ENCODE measurements around the gene SMG5. TPM values are rescaled to one million over a fixed set of nuclear protein-coding genes. Genes with fewer than 3 reads are reported as not detected.

SMG5 gene
- total RNA-seq, 2 experiments from 2014 or later = 51.6 to 56.1 TPM

DNA sequence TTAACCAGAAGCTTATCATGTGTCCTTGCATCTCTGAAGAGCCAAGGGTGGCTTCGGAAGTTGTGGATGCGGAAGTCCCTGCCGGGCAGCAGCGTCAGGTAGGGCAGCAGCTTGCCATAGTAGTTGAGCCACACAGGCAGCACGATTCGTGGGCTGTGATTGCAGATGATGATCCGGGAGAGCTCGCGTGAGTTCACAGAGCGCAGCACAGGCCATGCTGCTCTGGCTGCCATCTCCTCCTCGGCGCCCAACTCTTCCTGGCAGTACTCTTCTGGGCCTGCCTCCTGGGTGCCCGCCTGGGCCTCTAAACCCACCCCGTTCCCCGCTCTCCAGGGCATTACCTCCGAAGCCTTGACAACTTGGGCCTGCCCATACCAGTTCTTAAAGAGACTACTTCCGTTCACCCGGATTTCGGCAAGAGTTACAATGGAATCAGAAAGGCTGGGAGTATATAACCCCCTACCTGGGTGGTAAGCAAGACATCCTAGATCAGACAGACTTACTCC lies 16.3 kb upstream of the SMG5 start, which contains the start of gene VHLL:
Gene VHLL (minus strand): TSS at position 456 of the 506 bp plus-strand sequence. CDS start 118 bp downstream, at position 338.
- peaks cover 5% of the 10 kb centered on the region for H3K36me3 Mint-ChIP-seq (ENCODE audit: low read depth)
- intact Hi-C loops (cut with DNase I, micrococcal nuclease) = no loop called here
- no peak within 1 kb of the TSS for H3K27ac ChIP-seq (ENCODE audit: low read depth in 1 of 2, low read length in 2 of 2)
- H3K4me1 ChIP-seq (ENCODE audit: insufficient read depth, low read length) = peaks cover 19% of the 10 kb centered on the region
- TF ChIP-seq CTCF (IDR thresholded peaks at IDR 0.05) = no peak
- ChIA-PET POLR2A (interaction anchor here (0.6 kb wide), 1 partner anchor 202 kb away, joined by 3 read pairs; no protein-coding TSS in a partner anchor), CTCF (no interaction called here)
- peaks cover 2% of the 10 kb centered on the region for H3K36me3 ChIP-seq (ENCODE audit: insufficient read depth, low read length)
- H3K27ac Mint-ChIP-seq = no peak within 1 kb of the TSS
- ATAC-seq (ENCODE audit: poor library complexity) (no peak), DNase-seq (no peak)
- H3K27me3 Mint-ChIP-seq = no peaks in the 10 kb centered on the region
- H3K4me3 ChIP-seq (ENCODE audit: low read length) = no peak within 1 kb of the TSS
- H3K4me3 Mint-ChIP-seq = peak within 1 kb of the TSS; percentile 15
- peaks cover 17% of the 10 kb centered on the region for H3K4me1 Mint-ChIP-seq (ENCODE audit: low read depth)
- no peaks in the 10 kb centered on the region for H3K9me3 ChIP-seq (ENCODE audit: control insufficient read depth in 1 of 2, insufficient read depth in 1 of 2, low read length in 2 of 2)
- no peaks in the 10 kb centered on the region for H3K9me3 Mint-ChIP-seq
- H3K27me3 ChIP-seq (ENCODE audit: control insufficient read depth in 1 of 2, insufficient read depth in 2 of 2, low read length in 2 of 2) = no peaks in the 10 kb centered on the region

- Histone ChIP-seq H3K27ac (ENCODE audit: low read depth in 1 of 2, low read length in 2 of 2) (peak within 1 kb of the TSS in 1 of 2 donors; percentile 55), H3K4me1 (ENCODE audit: insufficient read depth, low read length) (peaks cover 19% of the 10 kb centered on the region), H3K9me3 (ENCODE audit: control insufficient read depth in 1 of 2, insufficient read depth in 1 of 2, low read length in 2 of 2) (no peaks in the 10 kb centered on the region), H3K36me3 (ENCODE audit: insufficient read depth, low read length) (peaks cover 27% of the 10 kb centered on the region), H3K27me3 (ENCODE audit: control insufficient read depth in 1 of 2, insufficient read depth in 2 of 2, low read length in 2 of 2) (no peaks in the 10 kb centered on the region), H3K4me3 (ENCODE audit: low read length) (peak within 1 kb of the TSS; percentile 79)
- no peaks in the 10 kb centered on the region for H3K9me3 Mint-ChIP-seq
- H3K4me3 Mint-ChIP-seq = peak within 1 kb of the TSS; percentile 89
- H3K27me3 Mint-ChIP-seq = no peaks in the 10 kb centered on the region
- DNase-seq (peak; percentile 27 to 79 (median 52)), ATAC-seq (ENCODE audit: poor library complexity) (peak; percentile 93)
- ChIA-PET POLR2A (interaction anchor here (1.0 to 3.6 kb wide), 2 partner anchors 13 to 15 kb away, joined by 3 to 37 read pairs; partner anchors contain the start of genes SMG5 and TMEM79), CTCF (interaction anchor here (0.7 kb wide), 1 partner anchor 13 kb away, joined by 3 read pairs; the partner anchor contains the start of gene SMG5)
- no peak for TF ChIP-seq CTCF (IDR thresholded peaks at IDR 0.05)
- intact Hi-C loops (cut with DNase I, micrococcal nuclease) = no loop called here
- peaks cover 21% of the 10 kb centered on the region for H3K4me1 Mint-ChIP-seq (ENCODE audit: low read depth)
- H3K36me3 Mint-ChIP-seq (ENCODE audit: low read depth) = peaks cover 12% of the 10 kb centered on the region
- peak within 1 kb of the TSS; percentile 80 for H3K27ac Mint-ChIP-seq
Measured at GRCh38 chr1:156295391-156295947, 12.8 kb upstream of the SMG5 start, which contains the start of gene GLMP. GLMP (minus strand) TSS chr1:156295679; CDS start chr1:156295645, 34 bp downstream.

- ATAC-seq (ENCODE audit: poor library complexity) (no peak), DNase-seq (no peak)
- Histone ChIP-seq H3K9me3 (ENCODE audit: control insufficient read depth in 1 of 2, insufficient read depth in 1 of 2, low read length in 2 of 2) (no peaks in the 10 kb centered on the region), H3K4me3 (ENCODE audit: low read length) (no peak overlapping the region), H3K4me1 (ENCODE audit: insufficient read depth, low read length) (peaks cover 19% of the 10 kb centered on the region), H3K27me3 (ENCODE audit: control insufficient read depth in 1 of 2, insufficient read depth in 2 of 2, low read length in 2 of 2) (no peaks in the 10 kb centered on the region), H3K27ac (ENCODE audit: low read depth in 1 of 2, low read length in 2 of 2) (no peak overlapping the region), H3K36me3 (ENCODE audit: insufficient read depth, low read length) (peaks cover 27% of the 10 kb centered on the region)
- H3K27ac Mint-ChIP-seq = no peak overlapping the region
- intact Hi-C loops (cut with DNase I, micrococcal nuclease) = no loop called here
- H3K4me3 Mint-ChIP-seq = no peak overlapping the region
- H3K27me3 Mint-ChIP-seq = no peaks in the 10 kb centered on the region
- peaks cover 21% of the 10 kb centered on the region for H3K4me1 Mint-ChIP-seq (ENCODE audit: low read depth)
- TF ChIP-seq CTCF (IDR thresholded peaks at IDR 0.05) = no peak
- ChIA-PET CTCF (no interaction called here), POLR2A (interaction anchor here (3.6 kb wide), 1 partner anchor 11 kb away, joined by 37 read pairs; the partner anchor contains the start of genes SMG5 and TMEM79)
- peaks cover 22% of the 10 kb centered on the region for H3K36me3 Mint-ChIP-seq (ENCODE audit: low read depth)
- no peaks in the 10 kb centered on the region for H3K9me3 Mint-ChIP-seq
Measured at GRCh38 chr1:156293895-156294294, 11.3 kb upstream of the SMG5 start.

Data from CD4-positive, alpha-beta T cell (primary cell).